Uterine smooth muscle cell (primary cell): ENCODE measurements around the gene TDRKH. TPM values are rescaled to one million over a fixed set of nuclear protein-coding genes. Genes with fewer than 3 reads are reported as not detected.

Source experiments
- total RNA-seq: library from RNA; depleted of rRNA; stranded (reverse); fragments of >200 nt; gene quantifications from 2 replicates; pipeline ENCODE4 v1.2.3, GENCODE V29; 2014

The TDRKH gene, protein sequence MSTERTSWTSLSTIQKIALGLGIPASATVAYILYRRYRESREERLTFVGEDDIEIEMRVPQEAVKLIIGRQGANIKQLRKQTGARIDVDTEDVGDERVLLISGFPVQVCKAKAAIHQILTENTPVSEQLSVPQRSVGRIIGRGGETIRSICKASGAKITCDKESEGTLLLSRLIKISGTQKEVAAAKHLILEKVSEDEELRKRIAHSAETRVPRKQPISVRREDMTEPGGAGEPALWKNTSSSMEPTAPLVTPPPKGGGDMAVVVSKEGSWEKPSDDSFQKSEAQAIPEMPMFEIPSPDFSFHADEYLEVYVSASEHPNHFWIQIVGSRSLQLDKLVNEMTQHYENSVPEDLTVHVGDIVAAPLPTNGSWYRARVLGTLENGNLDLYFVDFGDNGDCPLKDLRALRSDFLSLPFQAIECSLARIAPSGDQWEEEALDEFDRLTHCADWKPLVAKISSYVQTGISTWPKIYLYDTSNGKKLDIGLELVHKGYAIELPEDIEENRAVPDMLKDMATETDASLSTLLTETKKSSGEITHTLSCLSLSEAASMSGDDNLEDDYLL
- total RNA-seq = 3.5 and 4.2 TPM in 2 replicates

DNA sequence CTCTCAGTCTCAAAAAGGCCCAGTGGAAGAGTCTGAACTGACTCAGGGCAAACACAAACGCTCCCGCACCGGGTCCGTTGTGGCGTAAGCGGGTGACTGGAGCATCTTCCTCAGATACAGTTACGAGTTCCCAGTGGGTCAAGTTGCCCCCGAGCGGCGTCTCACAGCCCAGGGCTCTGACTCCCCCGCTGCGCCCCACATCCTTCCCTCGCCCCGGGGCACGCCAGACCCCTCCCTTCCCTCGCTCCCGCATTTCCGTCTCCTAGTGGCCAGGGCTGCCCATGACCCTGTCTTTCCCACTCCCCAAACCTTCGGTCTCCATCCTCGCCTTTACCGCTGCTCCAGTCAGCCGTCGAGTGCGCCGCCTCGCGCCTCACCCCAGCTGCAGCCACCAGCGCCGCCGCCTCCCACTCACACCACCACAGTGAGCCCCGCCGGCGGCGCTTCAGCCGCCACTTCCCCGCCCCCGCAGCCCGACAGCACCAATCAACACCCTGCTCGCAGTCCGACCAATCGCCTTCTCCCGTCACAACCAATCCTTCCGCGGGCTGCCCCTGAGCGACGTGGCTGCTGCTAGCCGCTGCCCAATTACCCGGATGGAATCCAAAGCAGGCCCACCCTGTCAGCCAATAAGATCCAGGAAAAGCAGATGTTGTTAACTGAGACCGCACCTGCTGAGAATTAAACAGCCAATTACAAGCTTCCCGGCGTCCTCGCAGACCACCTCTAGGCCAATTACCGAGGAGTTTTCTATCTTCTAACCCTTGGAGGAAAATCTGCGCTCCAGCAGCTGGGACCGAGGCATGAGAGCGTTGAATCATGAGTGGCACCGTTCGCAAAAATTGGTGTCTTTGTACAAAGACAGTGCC lies at the start of gene TDRKH:
TSS of gene TDRKH (minus strand) at position 430 of the 869 bp plus-strand sequence. CDS start 7,478 bp downstream, outside the sequence.

GRCh38 chr1:151839457-151840403 lies 49.4 kb upstream of the TDRKH start, which contains the start of gene C2CD4D:
Gene C2CD4D (minus strand): TSS chr1:151839820. CDS start chr1:151838989, 831 bp downstream.

GRCh38 chr1:151831605-151832004 lies 41.3 kb upstream of the TDRKH start, which contains the start of gene RORC:
Gene RORC (minus strand): TSS chr1:151831802. CDS start chr1:151831764, 38 bp downstream.

DNA sequence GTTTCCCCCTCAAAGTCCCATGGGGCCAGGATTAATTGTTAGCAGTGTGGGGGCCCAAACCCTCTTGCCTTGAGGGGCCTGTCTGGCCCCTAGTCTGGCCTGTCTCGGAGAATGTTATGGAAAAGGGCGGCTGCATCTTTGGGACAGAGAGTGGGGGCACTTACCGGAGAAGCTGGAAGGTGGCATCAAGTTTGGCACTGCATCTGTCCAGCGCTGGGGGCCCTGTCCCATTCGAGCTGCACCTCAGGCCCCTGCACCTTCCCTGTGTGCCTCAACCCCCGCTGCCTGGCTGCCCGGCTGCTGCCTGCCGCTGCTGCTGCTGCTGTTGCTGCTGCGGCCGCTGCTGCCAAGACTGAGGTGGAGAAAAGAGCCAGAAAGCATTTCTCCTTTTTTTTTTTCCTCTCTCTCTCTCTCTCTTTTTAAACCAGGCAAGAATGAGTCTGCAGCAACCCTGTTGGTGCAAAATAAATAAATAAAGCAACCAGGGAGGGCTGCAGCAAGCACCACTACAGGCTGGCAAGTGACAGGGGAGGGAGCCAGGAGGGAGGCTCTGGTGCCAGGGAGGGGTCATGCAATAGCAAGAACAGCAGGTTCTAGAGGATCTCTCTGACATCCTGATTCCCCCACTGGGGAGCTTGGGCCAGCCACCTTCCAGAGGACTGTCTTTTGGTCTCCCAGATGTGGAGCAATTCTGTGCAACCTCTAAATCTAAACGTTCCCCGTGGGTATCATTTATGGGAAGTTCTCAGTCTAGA lies 14.9 kb upstream of the TDRKH start, which contains the start of gene LINGO4:
TSS of gene LINGO4 (minus strand) at position 354 of the 755 bp plus-strand sequence. CDS start 2,715 bp downstream, outside the sequence.

GRCh38 chr1:151762941-151763921 lies 27.1 kb downstream of the TDRKH start, which contains the start of gene MRPL9:
Gene MRPL9 (minus strand): TSS chr1:151763496. CDS start chr1:151763479, 17 bp downstream.

Other genes starting within 250 kb of the TDRKH start
- 36.2 and 40.7 TPM in 2 replicates for gene SNX27, start 178.4 kb downstream of the TDRKH start, total RNA-seq
- not detected in 2 replicates for gene CELF3, start 73.7 kb downstream of the TDRKH start, total RNA-seq
- gene RIIAD1, start 69.0 kb downstream of the TDRKH start, total RNA-seq = not detected in 2 replicates
- 75.2 and 91.1 TPM in 2 replicates for gene MRPL9, start 27.0 kb downstream of the TDRKH start, total RNA-seq
- gene LINGO4, start 14.9 kb upstream of the TDRKH start, total RNA-seq = under 0.01 TPM in 1 of 2 replicates, not detected in the other
- gene RORC, start 41.3 kb upstream of the TDRKH start, total RNA-seq = not detected in 2 replicates
- gene C2CD4D, start 49.3 kb upstream of the TDRKH start, total RNA-seq = not detected in 2 replicates
- not detected in 2 replicates for gene THEM5, start 63.2 kb upstream of the TDRKH start, total RNA-seq
- 7.0 and 8.3 TPM in 2 replicates for gene THEM4, start 119.0 kb upstream of the TDRKH start, total RNA-seq
- 60.1 and 106 TPM in 2 replicates for gene S100A10, start 203.4 kb upstream of the TDRKH start, total RNA-seq
- 42.2 and 59.2 TPM in 2 replicates for gene S100A11, start 246.5 kb upstream of the TDRKH start, total RNA-seq